A549 (cell line): ENCODE results near the gene CETN3.

Source experiments
- CTCF ChIP-seq: fragments of >200 bp; sonication (Bioruptor Twin); formaldehyde crosslinking; IDR thresholded peaks from 3 replicates; pipeline ENCODE4 v1.5.1; 2016
- ELK1 ChIP-seq: fragments of 150-350 bp; IDR thresholded peaks from 2 replicates; pipeline ENCODE4 v1.6.1; 2014; ENCODE audit warnings: low read depth, mild to moderate bottlenecking, low read length
- HMGXB4 ChIP-seq: fragments of 250-450 bp; sonication (Bioruptor Pico); IDR thresholded peaks from 2 replicates; pipeline ENCODE4 v1.5.0; 2021; ENCODE audit warnings: mild to moderate bottlenecking, moderate library complexity, borderline replicate concordance
- JUN ChIP-seq, 2 experiments: fragments of >200 bp; sonication (Bioruptor Twin); formaldehyde crosslinking; IDR thresholded peaks; 2 replicates in 1 of 2; 3 replicates in 1 of 2; pipeline ENCODE4 v1.6.1; 2016 to 2017
- KDM1A ChIP-seq: fragments of 200-600 bp; sonication (generic); IDR thresholded peaks from 2 replicates; pipeline ENCODE4 v1.6.1; 2016; ENCODE audit warnings: low read depth, mild to moderate bottlenecking
- MYC ChIP-seq: IDR thresholded peaks from 2 replicates; pipeline ENCODE4 v1.6.1; 2012; ENCODE audit warnings: mild to moderate bottlenecking, inconsistent platforms, low read length, improper control_type of control experiment, borderline replicate concordance
- NR3C1 ChIP-seq: fragments of >200 bp; sonication (Bioruptor Twin); formaldehyde crosslinking; IDR thresholded peaks from 3 replicates; pipeline ENCODE4 v1.6.1; 2017
- POLR2A ChIP-seq: IDR thresholded peaks from 2 replicates; pipeline ENCODE4 v1.6.1; 2012; ENCODE audit warnings: mild to moderate bottlenecking, low read length
- POLR2AphosphoS2 ChIP-seq: conservative IDR thresholded peaks from 2 replicates; pipeline ENCODE4 v1.6.1; 2012; ENCODE audit warnings: low read length, improper control_type of control experiment, inconsistent platforms
- REST ChIP-seq: fragments of 200-600 bp; sonication (generic); IDR thresholded peaks from 2 replicates; pipeline ENCODE4 v1.6.1; 2016; ENCODE audit warnings: antibody characterized with exemption, mild to moderate bottlenecking, moderate library complexity
- TP53 ChIP-seq: fragments of 250-450 bp; sonication (Bioruptor Pico); IDR thresholded peaks from 2 replicates; pipeline ENCODE4 v1.5.0; 2021; ENCODE audit warnings: mild to moderate bottlenecking, moderate library complexity

GRCh38 chr5:90356176-90356575, 53.4 kb downstream of the CETN3 start:
- TF ChIP-seq CTCF (no peak), JUN (IDR thresholded peaks at IDR 0.05) (no peak), ELK1 (no peak), POLR2A (no peak), REST (no peak), HMGXB4 (CRISPR knock-in tag) (no peak), MYC (no peak), KDM1A (no peak), NR3C1 (no peak), POLR2AphosphoS2 (no peak), TP53 (CRISPR knock-in tag) (no peak)
